ENCODE measurements around the gene COQ8A.

- no peak for TF ChIP-seq CTCF (IDR thresholded peaks at IDR 0.05)
- no peak for TF ChIP-seq POLR2A (IDR thresholded peaks at IDR 0.05)
Observed at GRCh38 chr1:227003165-227003564, 63.1 kb downstream of the COQ8A start.

Data from stomach (tissue), 4 donors.